ENCODE measurements around the gene GNG14. TPM values are rescaled to one million over a fixed set of nuclear protein-coding genes. Genes with fewer than 3 reads are reported as not detected.

GNG14 gene
- total and polyA plus RNA-seq, 12 donors = not detected

DNA sequence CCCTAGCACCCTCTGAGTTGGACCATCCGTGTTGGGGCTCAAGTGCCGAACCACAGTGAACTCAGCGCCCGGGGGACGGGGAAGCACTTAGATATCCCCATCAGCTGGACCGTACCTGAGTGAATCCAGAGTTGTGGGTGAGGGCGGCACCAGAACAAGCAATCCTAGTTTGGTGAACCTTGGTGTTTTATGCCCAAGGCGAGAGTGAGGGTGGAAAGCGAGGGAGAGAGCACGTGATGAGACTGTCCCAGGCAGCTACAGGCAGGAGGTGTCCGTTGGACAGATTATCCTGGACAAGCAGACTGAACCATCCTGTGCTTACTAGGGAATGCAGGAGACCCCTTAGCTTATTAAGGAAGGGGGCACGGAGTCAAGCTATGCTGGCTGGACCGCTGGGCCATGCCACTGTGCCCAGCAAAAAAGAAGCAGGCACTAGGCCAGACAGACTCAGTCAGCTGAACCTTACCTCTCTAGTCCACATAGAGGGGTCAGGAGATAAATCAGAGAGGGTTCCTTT is 50.1 kb downstream of the GNG14 start:
- no peaks in the 10 kb centered on the region for H3K9me3 ChIP-seq
- peak overlapping the region; percentile 68 to 93 (median 78) for H3K4me3 ChIP-seq
- no peaks in the 10 kb centered on the region for H3K27me3 ChIP-seq
- peaks cover 0 to 46% (median 0%) of the 10 kb centered on the region in 9 donors for H3K36me3 ChIP-seq
- intact Hi-C loops (cut with DNase I) = loop anchor here in 3 of 10 donors (1.0 to 2.0 kb wide), 3 partner anchors 15 to 55 kb away; partner anchors contain the start of genes HOOK2 (in 1 of the 3) and TNPO2 (in 1 of the 3)
- TF ChIP-seq, protein P1, sequence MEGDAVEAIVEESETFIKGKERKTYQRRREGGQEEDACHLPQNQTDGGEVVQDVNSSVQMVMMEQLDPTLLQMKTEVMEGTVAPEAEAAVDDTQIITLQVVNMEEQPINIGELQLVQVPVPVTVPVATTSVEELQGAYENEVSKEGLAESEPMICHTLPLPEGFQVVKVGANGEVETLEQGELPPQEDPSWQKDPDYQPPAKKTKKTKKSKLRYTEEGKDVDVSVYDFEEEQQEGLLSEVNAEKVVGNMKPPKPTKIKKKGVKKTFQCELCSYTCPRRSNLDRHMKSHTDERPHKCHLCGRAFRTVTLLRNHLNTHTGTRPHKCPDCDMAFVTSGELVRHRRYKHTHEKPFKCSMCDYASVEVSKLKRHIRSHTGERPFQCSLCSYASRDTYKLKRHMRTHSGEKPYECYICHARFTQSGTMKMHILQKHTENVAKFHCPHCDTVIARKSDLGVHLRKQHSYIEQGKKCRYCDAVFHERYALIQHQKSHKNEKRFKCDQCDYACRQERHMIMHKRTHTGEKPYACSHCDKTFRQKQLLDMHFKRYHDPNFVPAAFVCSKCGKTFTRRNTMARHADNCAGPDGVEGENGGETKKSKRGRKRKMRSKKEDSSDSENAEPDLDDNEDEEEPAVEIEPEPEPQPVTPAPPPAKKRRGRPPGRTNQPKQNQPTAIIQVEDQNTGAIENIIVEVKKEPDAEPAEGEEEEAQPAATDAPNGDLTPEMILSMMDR (IDR thresholded peaks at IDR 0.05) = no peak
- WGBS, 2 donors = 11 to 12% methylated on average over 13 of the region's 13 CpGs
- ATAC-seq (no peak), DNase-seq (no peak)
- H3K4me1 ChIP-seq = peaks cover 14 to 44% (median 32%) of the 10 kb centered on the region in 9 donors
- peak overlapping the region in 7 of 10 donors; percentile 83 to 98 (median 93) for H3K27ac ChIP-seq

Other genes with a start within 250 kb of the GNG14 start
- gene ZNF443, start 247.0 kb upstream of the GNG14 start, total RNA-seq = 1 to 10 TPM; 1.2 to 3.4 (median 2.5) TPM
- gene ZNF443, start 247.0 kb upstream of the GNG14 start, polyA plus RNA-seq = 1 to 10 TPM; 1.0 to 3.4 TPM
- gene ZNF709, start 203.2 kb upstream of the GNG14 start, total RNA-seq = 1 to 10 TPM in 9 of 10 donors, under 1 TPM in 1; 0.95 to 3.4 (median 1.9) TPM
- 1 to 10 TPM in 1 of 2 donors, under 1 TPM in 1; 0.64 to 2.6 TPM for gene ZNF709, start 203.2 kb upstream of the GNG14 start, polyA plus RNA-seq
- 10 to 100 TPM in 3 of 10 donors, 1 to 10 TPM in 7; 5.9 to 11.2 (median 9.5) TPM for gene ZNF564, start 136.5 kb upstream of the GNG14 start, total RNA-seq
- gene ZNF564, start 136.5 kb upstream of the GNG14 start, polyA plus RNA-seq = 10 to 100 TPM in 1 of 2 donors, 1 to 10 TPM in 1; 2.9 to 11.0 TPM
- 1 to 10 TPM; 3.2 to 7.2 (median 5.2) TPM for gene ZNF490, start 77.2 kb upstream of the GNG14 start, total RNA-seq
- gene ZNF490, start 77.2 kb upstream of the GNG14 start, polyA plus RNA-seq = under 1 TPM; 0.22 to 0.95 TPM
- 10 to 100 TPM; 13.1 to 22.1 (median 16.8) TPM for gene ZNF791, start 77.1 kb upstream of the GNG14 start, total RNA-seq
- 1 to 10 TPM; 4.7 to 8.0 TPM for gene ZNF791, start 77.1 kb upstream of the GNG14 start, polyA plus RNA-seq
- 10 to 100 TPM; 14.2 to 89.9 (median 25.5) TPM for gene MAN2B1, start 21.3 kb upstream of the GNG14 start, total RNA-seq
- gene MAN2B1, start 21.3 kb upstream of the GNG14 start, polyA plus RNA-seq = 10 to 100 TPM; 17.7 to 40.1 TPM
- gene WDR83, start 21.2 kb upstream of the GNG14 start, total RNA-seq = 10 to 100 TPM in 1 of 10 donors, 1 to 10 TPM in 9; 5.5 to 10.7 (median 7.9) TPM
- gene WDR83, start 21.2 kb upstream of the GNG14 start, polyA plus RNA-seq = 10 to 100 TPM; 14.5 to 19.7 TPM
- gene DHPS, start 6.1 kb upstream of the GNG14 start, total RNA-seq = 10 to 100 TPM; 43.6 to 59.3 (median 49.7) TPM
- 10 to 100 TPM; 64.5 to 82.2 TPM for gene DHPS, start 6.1 kb upstream of the GNG14 start, polyA plus RNA-seq
- 1 to 10 TPM; 1.2 to 3.1 (median 2.1) TPM for gene FBXW9, start 8.6 kb downstream of the GNG14 start, total RNA-seq
- gene FBXW9, start 8.6 kb downstream of the GNG14 start, polyA plus RNA-seq = 1 to 10 TPM; 1.2 to 4.6 TPM
- 10 to 100 TPM; 32.3 to 51.1 (median 41.6) TPM for gene TNPO2, start 35.9 kb downstream of the GNG14 start, total RNA-seq
- 10 to 100 TPM; 17.3 to 25.9 TPM for gene TNPO2, start 35.9 kb downstream of the GNG14 start, polyA plus RNA-seq
- gene TRIR, start 46.7 kb downstream of the GNG14 start, total RNA-seq = 100 to 1,000 TPM in 3 of 10 donors, 10 to 100 TPM in 7; 82.2 to 143 (median 91.0) TPM
- gene TRIR, start 46.7 kb downstream of the GNG14 start, polyA plus RNA-seq = 100 to 1,000 TPM; 234 to 253 TPM
- 10 to 100 TPM; 50.6 to 79.7 (median 60.1) TPM for gene GET3, start 49.5 kb downstream of the GNG14 start, total RNA-seq
- 100 to 1,000 TPM in 1 of 2 donors, 10 to 100 TPM in 1; 37.0 to 121 TPM for gene GET3, start 49.5 kb downstream of the GNG14 start, polyA plus RNA-seq
- gene BEST2, start 63.8 kb downstream of the GNG14 start, total RNA-seq = not detected
- gene BEST2, start 63.8 kb downstream of the GNG14 start, polyA plus RNA-seq = not detected
- gene HOOK2, start 87.6 kb downstream of the GNG14 start, total RNA-seq = 10 to 100 TPM; 47.8 to 79.3 (median 57.8) TPM
- gene HOOK2, start 87.6 kb downstream of the GNG14 start, polyA plus RNA-seq = 100 to 1,000 TPM in 1 of 2 donors, 10 to 100 TPM in 1; 29.7 to 173 TPM
- 100 to 1,000 TPM in 4 of 10 donors, 10 to 100 TPM in 6; 22.4 to 247 (median 70.0) TPM for gene JUNB, start 103.5 kb downstream of the GNG14 start, total RNA-seq
- 10 to 100 TPM; 41.2 to 65.4 TPM for gene JUNB, start 103.5 kb downstream of the GNG14 start, polyA plus RNA-seq
- gene PRDX2, start 113.8 kb downstream of the GNG14 start, total RNA-seq = 100 to 1,000 TPM; 532 to 789 (median 744) TPM
- 100 to 1,000 TPM; 235 to 827 TPM for gene PRDX2, start 113.8 kb downstream of the GNG14 start, polyA plus RNA-seq
- gene THSD8, start 114.1 kb downstream of the GNG14 start, total RNA-seq = 1 to 10 TPM in 9 of 10 donors, under 1 TPM in 1; 0.72 to 4.8 (median 2.4) TPM
- gene THSD8, start 114.1 kb downstream of the GNG14 start, polyA plus RNA-seq = 1 to 10 TPM; 2.7 to 3.8 TPM
- gene RNASEH2A, start 118.6 kb downstream of the GNG14 start, total RNA-seq = 1 to 10 TPM; 1.9 to 5.7 (median 4.1) TPM
- 1 to 10 TPM; 3.1 to 6.9 TPM for gene RNASEH2A, start 118.6 kb downstream of the GNG14 start, polyA plus RNA-seq
- not detected for gene RTBDN, start 146.6 kb downstream of the GNG14 start, total RNA-seq
- gene RTBDN, start 146.6 kb downstream of the GNG14 start, polyA plus RNA-seq = not detected
- under 1 TPM in 8 of 10 donors, not detected in 2; 0.15 to 0.88 (median 0.37) TPM for gene MAST1, start 150.5 kb downstream of the GNG14 start, total RNA-seq
- gene MAST1, start 150.5 kb downstream of the GNG14 start, polyA plus RNA-seq = under 1 TPM; 0.07 to 0.23 TPM
- gene DNASE2, start 193.5 kb downstream of the GNG14 start, total RNA-seq = 10 to 100 TPM; 16.9 to 34.9 (median 19.9) TPM
- gene DNASE2, start 193.5 kb downstream of the GNG14 start, polyA plus RNA-seq = 10 to 100 TPM; 10.5 to 25.6 TPM
- gene KLF1, start 199.2 kb downstream of the GNG14 start, total RNA-seq = under 1 TPM in 1 of 10 donors, not detected in 9; 0.13 TPM
- not detected for gene KLF1, start 199.2 kb downstream of the GNG14 start, polyA plus RNA-seq
- 10 to 100 TPM; 32.4 to 53.2 (median 45.1) TPM for gene GCDH, start 203.2 kb downstream of the GNG14 start, total RNA-seq
- gene GCDH, start 203.2 kb downstream of the GNG14 start, polyA plus RNA-seq = 10 to 100 TPM; 22.6 to 72.3 TPM
- gene SYCE2, start 231.3 kb downstream of the GNG14 start, total RNA-seq = under 1 TPM in 1 of 10 donors, not detected in 9; 0.21 TPM
- under 1 TPM; 0.10 to 0.22 TPM for gene SYCE2, start 231.3 kb downstream of the GNG14 start, polyA plus RNA-seq
- 10 to 100 TPM; 31.0 to 53.0 (median 38.5) TPM for gene FARSA, start 245.7 kb downstream of the GNG14 start, total RNA-seq
- gene FARSA, start 245.7 kb downstream of the GNG14 start, polyA plus RNA-seq = 10 to 100 TPM; 23.2 to 81.4 TPM